Activated CD8-positive, alpha-beta memory T cell treated with anti-CD3 and anti-CD28 coated beads, Interleukin-2, amount 50 U/mL, for 4 hours (primary cell): ENCODE measurements around the gene CCDC3.
"Not testable (repeated sequence)": the region's sequence is repeated elsewhere in the genome, so short reads cannot be mapped to it uniquely, and the experiment has no call there.

ENCODE experiments used
- DNase-seq: peaks from one replicate; pipeline ENCODE4 v3.0.0-alpha.2; 2020

CCDC3 gene

DNA sequence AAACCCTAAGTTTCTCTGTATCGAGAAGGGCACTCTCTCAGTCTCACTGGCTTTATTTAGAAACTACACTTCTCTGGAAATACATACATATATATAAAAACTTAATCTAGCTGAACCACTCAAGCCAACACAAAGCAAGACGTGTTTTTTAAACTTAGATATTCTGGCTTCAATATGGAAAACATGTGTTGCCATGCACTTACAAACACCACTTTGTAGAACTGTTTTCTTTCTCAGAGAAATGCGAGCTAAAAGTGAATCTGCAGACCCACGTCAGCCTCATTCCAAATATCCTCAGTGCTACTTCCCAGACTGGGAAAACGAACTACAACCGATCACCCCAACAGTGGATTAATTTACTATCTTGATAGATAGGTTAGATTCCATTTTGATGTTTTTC, 1.7 kb downstream of the CCDC3 start:
- no peak for DNase-seq

DNA sequence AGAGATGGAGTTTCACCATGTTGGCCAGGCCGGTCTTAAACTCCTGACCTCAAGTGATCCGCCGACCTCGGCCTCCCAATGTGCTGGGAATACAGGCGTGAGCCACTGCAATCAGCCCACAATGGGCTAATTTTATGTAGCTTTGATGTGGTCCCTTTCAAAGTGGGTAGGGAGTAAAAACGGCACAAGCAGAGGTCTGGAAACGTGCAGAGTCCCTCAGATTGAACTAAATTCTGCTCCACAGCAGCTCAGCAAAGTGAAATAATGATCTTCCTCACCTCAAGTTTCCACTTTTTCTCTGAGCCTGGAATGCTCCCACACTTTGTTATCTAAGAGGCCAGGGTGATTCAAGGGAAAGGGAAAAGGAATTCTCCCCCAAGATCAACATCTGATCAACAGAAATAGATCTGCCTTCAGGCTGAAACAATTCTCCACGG, 6.1 kb downstream of the CCDC3 start:
- no peak for DNase-seq

- DNase-seq, result no peak
These were observed 7.9 kb downstream of the CCDC3 start for GRCh38 chr10:12993595-12993994.

- no peak for DNase-seq
These were observed 16.2 kb downstream of the CCDC3 start for GRCh38 chr10:12985347-12985746.

- DNase-seq, result no peak
These were observed 17.3 kb downstream of the CCDC3 start for GRCh38 chr10:12984165-12984747.

DNA sequence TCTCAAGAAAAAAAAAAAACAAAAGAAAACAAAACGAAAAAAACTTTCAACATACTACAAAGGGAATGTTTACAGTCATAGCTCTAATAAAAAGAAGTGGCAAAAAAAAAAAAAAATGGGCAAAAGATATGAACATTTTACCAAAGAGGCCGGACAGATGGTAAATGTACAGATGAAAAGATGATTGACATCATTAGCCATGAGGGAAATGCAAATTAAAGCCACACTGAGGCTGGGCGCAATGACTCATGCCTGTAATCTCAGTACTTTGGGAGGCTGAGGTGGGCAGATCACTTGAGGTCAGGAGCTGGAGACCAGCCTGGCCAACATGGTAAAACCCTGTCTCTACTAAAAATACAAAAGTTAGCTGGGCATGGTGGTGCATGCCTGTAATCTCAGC, 17.9 kb downstream of the CCDC3 start:
- not testable (repeated sequence) for DNase-seq

- no peak for DNase-seq
These were observed 19.9 kb downstream of the CCDC3 start for GRCh38 chr10:12981570-12981969.

DNA sequence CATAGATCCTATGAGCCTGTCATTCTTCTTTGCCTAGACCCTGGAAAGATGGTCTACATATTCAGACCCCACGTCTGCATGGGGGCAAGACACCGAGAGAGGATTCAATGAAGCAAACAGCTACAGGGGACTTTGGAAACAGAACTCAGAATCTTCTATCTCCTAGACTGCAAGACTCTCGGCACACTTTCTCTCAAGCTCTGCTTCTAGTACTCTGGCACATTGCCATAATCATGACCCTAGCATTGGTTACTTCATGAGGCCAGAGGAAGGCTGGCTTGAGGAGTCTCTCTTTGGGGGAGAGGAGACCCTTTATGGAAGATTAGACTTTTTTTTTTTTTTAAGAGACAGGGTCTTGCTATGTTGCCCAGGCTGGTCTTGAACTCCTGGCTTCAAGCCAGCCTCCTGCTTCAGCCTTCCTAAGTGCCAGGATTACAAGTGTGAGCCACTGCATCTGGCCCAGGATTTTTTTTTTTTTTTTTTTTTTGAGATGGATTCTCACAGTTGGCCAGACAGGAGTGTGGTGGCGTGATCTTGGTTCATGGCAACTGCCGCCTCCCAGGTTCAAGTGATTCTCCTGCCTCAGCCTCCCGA, 20.7 kb downstream of the CCDC3 start:
- DNase-seq, result no peak

GRCh38 chr10:12980102-12980661, 21.3 kb downstream of the CCDC3 start:
- DNase-seq, result no peak

- no peak for DNase-seq
These were observed 22.6 kb downstream of the CCDC3 start for GRCh38 chr10:12978891-12979290.

DNA sequence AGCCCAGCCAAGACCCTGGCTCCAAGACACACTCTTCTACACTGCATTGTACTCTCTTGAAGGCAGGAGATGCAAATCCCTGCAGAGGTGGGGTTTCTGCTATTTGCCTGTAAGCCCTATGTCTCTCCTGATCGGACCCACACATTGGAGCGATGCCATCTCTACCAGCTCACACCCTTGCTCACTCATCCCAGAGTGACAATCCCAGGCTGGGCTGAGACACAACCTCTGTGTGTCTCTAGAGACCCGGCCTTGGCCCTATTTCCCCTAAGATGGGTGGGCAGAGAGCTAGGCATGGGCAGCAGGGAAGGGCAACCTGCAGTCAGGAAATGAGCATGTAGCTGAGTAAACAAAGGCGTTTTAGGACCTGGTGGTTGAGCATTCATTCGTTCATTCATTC, 25.6 kb downstream of the CCDC3 start:
- no peak for DNase-seq

DNA sequence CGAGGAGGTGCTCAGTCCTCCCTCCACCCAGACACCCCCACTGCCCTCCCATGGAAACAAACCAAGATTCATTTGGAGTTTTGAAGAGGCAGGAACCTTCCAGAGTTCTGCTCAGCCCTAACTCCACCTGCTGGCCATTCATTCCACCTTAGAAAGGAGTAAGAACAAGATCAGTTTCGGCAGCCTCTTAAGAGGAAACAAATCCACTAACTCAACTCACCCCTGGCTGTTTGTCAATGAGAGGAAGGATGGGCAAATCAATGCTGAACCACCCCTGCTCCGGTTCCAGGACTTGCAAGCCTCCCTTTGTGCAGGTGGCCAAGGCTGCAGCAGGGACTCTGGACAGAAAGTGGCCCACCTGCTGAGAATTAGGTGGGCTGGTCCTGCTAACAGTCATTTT, 26.2 kb downstream of the CCDC3 start:
- no peak for DNase-seq

GRCh38 chr10:12974491-12975199, 26.9 kb downstream of the CCDC3 start:
- no peak for DNase-seq

GRCh38 chr10:12974078-12974477, 27.4 kb downstream of the CCDC3 start:
- no peak for DNase-seq

DNA sequence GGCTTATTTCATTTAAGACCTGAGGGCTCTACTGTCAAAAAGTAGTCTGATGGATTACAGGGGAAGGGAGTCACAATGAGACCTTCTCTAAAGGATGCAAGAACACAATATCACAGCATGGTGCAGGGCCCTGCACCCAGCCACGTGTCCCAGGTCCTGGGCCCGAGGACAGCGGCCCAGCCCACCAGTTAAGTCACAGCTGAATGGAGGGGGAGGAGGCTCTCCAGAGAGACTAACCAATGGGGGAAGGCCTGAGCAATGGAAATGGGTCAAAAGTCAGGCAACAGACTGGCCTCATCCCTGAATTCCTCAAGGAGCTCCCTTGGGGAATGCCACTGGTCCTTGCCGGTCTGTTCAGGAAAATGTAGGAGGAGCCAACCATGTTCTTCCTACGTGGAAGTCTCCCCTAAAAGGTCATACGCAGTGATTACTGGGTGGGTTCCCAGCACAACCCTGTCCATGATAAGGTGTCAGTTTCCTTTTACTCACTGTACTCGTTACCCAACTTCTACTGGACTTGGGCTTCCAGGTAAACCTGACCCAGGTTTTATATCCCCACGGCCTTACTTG, 28.3 kb downstream of the CCDC3 start:
- no peak for DNase-seq

- DNase-seq, result no peak
These were observed 29.4 kb downstream of the CCDC3 start for GRCh38 chr10:12972146-12972545.

DNA sequence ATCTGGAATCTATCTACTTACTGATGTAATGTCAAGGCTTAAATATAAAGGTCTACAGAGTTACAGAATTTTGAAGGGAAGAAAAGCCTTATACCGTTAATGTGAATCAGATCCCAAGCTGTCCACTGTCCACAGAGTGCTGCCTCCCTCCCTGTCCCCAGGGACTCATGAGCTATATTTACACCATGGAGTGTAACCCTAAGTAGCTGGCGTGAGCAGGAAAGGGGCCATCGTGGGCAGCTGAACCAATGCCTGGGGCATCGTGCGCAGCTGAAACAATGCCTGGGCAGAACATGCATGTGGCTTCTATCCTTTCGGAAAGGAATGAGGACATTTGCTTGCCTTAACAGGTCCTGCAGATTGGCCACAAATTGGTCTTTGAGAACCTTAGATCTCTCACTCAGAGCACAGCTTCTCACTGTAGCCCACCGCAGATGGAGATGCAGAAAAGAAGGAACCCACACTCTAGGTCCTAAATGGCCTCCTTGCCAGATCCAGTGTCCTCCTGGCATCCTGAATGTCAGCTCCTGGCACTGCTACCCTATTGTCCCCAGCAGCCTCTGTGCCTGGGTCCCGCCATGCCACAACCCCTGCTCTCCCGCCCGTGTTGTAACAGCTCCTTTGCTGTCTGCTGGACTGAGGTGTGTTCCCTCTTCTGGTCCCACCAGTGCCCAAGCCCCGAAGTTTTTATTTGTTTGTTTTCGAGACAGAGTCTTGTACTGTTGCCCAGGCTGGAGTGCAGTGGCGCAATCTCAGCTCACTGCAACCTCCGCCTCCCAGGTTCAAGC, 30.3 kb downstream of the CCDC3 start:
- DNase-seq, result no peak

DNA sequence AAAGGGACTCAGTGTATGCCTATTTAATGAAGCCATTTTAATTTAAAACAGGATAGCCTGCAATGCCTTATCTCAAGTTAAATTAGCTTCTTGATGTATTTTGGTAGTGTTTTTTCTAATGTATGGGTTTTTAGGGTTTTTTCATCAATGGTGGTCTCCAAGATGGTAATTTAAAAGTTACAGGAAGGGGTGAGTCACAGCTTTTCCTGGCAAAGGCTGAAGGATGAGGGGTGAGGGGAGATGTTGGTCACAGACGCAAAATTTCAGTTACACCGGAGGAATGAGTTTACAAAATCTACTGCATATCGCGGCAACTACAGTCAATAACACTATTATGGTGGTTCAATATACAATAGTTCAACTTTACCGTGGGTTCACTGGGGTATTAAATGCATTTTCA, 31.6 kb downstream of the CCDC3 start:
- no peak for DNase-seq

DNA sequence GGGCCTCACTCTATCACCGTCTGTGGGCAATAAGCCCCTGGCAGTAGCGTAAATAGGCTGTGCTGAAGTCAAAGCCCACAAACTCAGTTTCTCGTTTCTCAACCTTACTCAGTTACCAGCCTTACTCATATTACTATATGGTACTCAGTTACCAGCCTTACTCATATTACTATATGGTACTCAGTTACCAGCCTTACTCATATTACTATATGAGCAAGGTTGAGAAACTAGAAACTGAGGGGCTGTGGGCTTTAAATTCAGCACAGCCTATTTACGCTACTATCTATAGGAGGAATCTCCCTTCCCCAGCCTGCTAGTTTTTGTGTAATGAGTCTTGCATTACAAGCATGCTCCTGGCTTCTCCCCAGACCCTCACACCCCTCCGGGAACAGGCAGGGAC, 35.4 kb downstream of the CCDC3 start:
- DNase-seq, result no peak

DNA sequence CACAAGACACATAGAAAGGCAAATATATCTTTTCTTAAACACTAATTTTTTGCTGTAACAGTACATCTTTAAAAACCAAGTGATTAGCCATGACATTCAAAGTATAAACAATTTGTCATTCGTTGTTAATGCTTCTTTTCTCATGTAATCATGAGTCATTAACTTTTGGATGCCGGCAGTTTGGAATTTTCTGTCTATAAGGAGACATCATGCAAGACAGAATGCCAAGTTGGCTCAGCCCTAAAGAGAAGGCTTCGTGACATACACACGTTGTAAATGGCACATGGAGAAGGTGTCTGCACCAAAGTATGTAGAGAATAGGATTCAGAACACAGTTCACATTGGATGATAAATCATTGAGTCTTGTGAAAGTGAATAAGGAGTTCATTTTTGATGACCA, 35.9 kb downstream of the CCDC3 start:
- DNase-seq, result no peak

DNA sequence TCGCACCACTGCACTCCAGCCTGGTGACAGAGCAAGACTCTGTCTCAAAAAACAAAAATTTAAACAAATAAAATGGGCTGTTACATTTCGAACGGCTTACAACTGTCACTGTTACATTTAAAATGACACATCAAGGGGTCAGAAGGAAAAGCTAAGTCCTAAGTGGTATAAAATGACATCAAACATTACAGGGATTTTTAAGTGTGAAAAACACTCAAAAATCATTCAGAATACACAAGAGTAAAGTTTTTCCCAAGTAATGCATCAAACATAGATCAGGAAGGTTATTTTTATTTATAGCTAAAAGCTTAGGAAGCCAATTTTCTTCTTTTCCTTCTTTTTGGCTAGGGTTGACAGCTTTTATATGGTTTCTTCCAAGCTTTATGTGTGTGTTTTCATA, 39.0 kb downstream of the CCDC3 start:
- no peak for DNase-seq

GRCh38 chr10:12961416-12962205, 39.9 kb downstream of the CCDC3 start:
- DNase-seq, result no peak
